ENCODE data around the gene SYNC.

DNA sequence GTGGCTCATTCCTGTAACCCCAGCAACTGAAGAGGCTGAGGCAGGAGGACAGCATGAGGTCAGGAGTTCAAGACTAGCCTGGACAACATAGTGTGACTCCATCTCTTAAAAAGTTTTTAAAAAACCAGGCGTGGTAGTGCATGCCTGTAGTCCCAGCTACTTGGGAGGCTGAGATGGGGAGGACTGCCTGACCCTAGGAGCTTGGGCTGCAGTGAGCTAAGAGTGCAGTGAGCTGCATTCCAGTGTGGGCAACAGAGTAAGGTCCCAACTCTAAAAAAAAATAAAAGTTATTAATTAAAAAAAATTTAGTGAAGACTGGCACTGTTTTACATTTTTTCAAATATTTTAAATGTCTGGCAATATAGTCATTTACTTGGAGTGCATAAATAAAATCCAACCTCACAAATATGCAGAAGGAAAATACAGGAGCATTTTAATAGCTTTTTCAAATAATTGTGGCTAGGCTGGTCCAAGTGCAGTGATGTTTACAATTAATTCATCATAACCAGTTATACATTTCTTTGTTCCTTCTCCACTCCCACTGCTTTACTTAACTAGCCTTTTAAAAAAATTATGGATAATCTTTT is 63.0 kb downstream of the SYNC start:
- TF ChIP-seq CTCF (IDR thresholded peaks at IDR 0.05) (no peak), POLR2AphosphoS5 (IDR thresholded peaks at IDR 0.05) (no peak), POLR2A (IDR thresholded peaks at IDR 0.05) (no peak), EP300 (IDR thresholded peaks at IDR 0.05; ENCODE audit: low read depth) (no peak)

Data from transverse colon (tissue), 4 donors.